GM21528 (cell line): Measurements from ENCODE around the gene ACACA.
"Not testable (repeated sequence)": the region's sequence is repeated elsewhere in the genome, so short reads cannot be mapped to it uniquely, and the experiment has no call there.

Experiments
- ATAC-seq: cut with Tn5 transposase; IDR thresholded peaks from one replicate; pipeline ENCODE4 v1.9.1; 2021; ENCODE audit warnings: mild to moderate bottlenecking, moderate library complexity; ENCODE audit not compliant: unreplicated experiment, low FRiP score

Gene ACACA

DNA sequence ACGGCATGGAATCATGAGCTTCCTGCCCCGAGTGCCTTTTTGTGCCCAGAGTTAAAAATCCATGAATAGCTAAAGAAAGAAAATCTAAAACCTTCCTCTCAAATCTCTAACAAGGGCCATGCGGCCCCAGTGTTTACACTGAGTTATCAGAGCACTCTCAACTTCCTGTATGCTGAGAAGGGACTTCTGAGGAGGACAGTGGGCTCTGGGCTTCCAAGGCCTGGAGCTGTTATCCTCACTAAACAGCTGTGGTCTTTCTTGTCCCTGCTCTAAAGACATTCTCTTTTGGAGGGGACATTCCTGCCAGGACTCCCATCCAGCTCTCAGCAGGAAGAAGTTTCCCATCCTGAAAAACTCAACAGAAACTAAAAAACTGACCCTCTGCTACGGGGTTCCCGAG is 322.3 kb downstream of the ACACA start:
- no peak for ATAC-seq

DNA sequence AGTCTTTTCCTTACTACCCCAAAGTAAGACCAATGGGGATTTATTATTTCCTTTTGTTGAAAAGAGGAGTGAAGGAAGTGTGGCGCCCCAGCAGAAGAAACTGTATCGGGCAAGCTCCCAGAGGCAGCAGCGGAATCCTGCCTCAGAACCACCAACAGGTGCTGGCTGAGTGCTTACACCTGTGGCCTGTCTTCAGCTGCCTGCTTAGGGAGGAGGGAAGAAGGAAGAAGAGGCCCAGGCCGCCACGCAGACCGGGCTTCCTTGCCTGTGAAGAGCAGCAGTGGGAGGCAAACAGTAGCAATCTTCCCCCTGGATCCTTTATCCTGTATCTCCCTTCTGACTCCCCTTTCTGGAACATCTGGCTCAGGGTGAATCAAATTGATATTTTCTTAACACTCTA is 323.2 kb downstream of the ACACA start:
- no peak for ATAC-seq

- no peak for ATAC-seq
Observed at GRCh38 chr17:37082985-37083384, 323.7 kb downstream of the ACACA start.

GRCh38 chr17:37082311-37082860 is 324.2 kb downstream of the ACACA start:
- ATAC-seq: no peak

- no peak for ATAC-seq
Observed at GRCh38 chr17:37081287-37081686, 325.3 kb downstream of the ACACA start.

GRCh38 chr17:37079735-37080134 is 326.9 kb downstream of the ACACA start:
- no peak for ATAC-seq

DNA sequence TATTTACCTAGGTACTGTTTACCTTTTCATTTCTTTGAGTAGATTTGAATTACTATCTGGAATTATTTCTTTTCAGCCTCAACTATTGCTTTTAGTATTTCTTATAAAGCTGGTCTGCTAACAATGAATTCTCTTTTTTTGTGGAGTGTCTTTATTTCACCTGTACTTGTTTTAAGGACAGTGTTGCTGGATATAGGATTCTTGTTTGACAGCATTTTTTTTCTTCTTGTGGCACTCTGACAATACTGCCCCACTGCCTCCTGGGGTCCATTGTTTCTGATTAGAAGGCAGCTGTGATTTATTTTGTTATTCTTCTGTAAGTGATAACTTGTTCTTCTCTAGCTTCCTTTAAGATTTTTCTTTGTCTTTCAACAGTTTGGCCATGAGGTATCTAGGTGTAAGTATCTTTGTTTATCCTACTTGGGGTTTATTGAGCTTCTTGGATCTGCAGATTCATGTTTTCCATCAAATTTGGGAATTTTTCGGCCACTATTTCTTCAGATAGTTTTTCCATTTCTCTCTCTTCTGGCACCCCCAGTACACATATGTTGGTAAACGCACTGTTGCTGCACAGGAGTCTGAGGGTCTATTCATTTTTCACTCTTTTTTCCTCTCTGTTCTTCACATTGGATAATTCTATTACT is 327.4 kb downstream of the ACACA start:
- no peak for ATAC-seq

- not testable (repeated sequence) for ATAC-seq
Observed at GRCh38 chr17:37073464-37073863, 333.2 kb downstream of the ACACA start.

GRCh38 chr17:37069087-37069486 is 337.5 kb downstream of the ACACA start:
- ATAC-seq: no peak

DNA sequence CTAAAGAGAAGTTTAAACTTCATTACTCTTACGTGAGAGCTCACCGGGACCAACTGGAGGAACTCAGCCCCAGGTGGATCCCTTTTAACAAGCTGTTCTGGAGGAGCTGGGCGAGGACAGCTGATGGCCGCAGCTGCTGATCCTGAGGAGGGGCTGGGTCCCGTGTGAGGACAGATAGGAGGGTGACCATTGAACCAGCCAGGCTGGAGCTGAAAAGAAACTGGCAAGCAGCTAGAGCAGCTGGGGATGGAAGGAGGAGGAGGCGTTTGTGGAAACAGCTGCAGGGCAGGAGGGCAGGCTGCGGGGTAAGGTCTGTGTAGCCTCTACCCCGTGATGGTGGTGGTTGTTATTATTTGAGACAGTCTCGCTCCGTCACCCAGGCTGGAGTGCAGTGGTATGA is 338.4 kb downstream of the ACACA start:
- no peak for ATAC-seq

DNA sequence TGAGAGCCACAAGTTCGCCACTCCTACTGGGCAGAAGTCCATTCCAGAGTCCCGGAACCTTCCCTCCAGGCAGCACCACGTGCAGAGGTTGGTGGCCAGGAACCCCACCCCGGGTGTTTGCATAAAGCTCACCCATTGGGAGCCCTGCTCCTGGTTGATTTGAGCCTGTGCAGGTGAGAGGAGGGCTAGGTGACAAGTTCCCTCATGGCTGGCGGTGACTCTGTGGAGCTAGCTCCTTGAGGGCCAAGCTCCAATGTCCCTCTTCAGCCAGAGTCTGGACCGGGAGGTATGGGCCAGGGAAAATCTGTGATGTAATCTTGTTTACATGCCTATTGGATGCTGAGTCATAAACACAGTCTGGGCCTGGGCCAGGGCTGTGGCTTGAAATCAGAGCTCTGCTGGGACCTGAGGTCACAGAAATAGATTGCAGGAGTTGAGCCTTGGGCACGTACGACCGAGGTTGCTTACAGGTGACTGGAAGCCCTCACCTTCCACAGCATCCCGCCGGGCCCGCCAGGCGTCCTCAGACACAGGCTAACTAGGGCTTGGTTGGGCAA is 339.0 kb downstream of the ACACA start:
- no peak for ATAC-seq

- ATAC-seq: no peak
Observed at GRCh38 chr17:37066322-37067255, 340.0 kb downstream of the ACACA start.

- ATAC-seq: no peak
Observed at GRCh38 chr17:37065486-37066321, 340.9 kb downstream of the ACACA start.

DNA sequence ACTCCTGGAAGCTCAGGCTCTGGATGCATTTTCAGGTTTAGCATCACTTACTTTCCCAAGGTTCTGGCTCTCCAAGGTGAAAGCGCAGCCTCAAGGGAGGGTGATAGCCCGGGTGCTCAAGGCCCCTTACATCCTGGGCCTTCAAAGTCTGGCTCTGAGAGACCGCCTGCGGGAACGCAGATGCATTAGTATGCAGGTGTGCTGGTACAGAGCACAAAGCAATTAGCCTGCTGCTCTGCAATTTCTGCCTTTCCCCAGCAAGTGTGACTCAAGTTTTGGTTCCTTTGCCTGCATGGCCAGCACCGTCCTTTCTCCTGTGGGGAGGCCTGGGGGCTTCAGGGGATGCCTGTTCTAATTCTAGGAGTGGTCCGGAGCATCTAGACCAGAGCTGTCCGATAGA is 341.7 kb downstream of the ACACA start:
- no peak for ATAC-seq

DNA sequence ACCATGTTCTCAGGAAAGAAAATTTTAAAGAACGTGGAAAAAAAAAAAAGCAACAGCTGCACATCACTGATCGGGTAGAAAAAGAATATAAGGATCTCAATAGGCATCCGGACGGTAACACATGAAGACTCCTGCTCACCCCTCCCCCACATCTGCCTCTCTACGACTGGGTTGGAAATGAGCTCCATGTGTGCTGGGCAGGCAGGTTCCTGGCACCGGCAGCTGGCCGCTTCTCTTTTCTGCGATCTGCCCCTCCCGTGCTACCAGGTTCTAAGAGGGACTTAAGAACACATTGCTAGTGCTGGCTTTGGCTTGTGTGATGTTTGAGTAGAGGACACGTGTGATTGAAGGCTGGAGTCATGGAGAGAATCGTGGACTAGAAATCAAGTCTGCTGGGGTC is 342.4 kb downstream of the ACACA start:
- no peak for ATAC-seq

- no peak for ATAC-seq
Observed at GRCh38 chr17:37062021-37062420, 344.6 kb downstream of the ACACA start.

- no peak for ATAC-seq
Observed at GRCh38 chr17:37060928-37061327, 345.7 kb downstream of the ACACA start.

DNA sequence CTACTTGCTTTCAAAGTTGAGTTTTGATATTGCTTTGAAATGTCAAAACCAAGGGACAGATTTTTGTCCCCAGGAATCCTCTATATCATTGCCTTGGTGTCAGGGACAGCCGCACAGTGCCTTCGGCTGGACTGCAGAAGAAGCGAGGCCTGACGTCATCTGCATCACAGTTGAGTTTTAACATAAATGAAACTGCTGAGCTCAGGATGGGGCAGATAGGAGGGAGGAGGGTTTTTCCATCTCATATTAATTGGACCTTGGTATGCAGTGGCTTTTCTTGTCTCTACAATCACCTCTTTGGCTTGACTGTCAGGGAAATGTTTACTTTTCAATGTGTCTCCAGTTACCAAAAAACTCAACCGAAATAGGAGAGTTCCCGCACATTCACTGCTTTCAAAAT is 346.5 kb downstream of the ACACA start:
- ATAC-seq: no peak

DNA sequence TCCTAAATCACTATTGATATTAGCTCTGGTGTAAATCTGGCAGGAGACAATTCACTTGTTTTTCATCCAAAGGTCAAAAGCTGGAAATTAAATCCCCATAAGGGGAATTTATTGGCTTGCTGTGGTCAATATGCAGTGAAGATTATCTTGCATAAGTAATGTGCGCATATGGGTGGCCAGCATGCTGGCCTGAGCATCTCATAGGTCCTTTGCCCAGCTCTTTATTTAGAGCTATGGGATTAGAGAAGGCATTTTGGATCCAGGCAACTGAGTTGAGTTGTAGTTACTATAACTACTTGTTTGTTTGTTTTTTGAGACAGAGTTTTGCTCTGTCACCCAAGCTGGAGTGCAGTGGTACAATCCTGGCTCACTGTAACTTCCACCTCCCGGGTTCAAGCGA is 347.1 kb downstream of the ACACA start:
- ATAC-seq: no peak

GRCh38 chr17:37056622-37057021 is 350.0 kb downstream of the ACACA start:
- no peak for ATAC-seq
